Measurements from ENCODE around the gene ECPAS. TPM values are rescaled to one million over a fixed set of nuclear protein-coding genes. Genes with fewer than 3 reads are reported as not detected.
A peak's percentile ranks its signal among the peaks of the same experiment; 100 is the strongest.
"Not testable (repeated sequence)": the region's sequence is repeated elsewhere in the genome, so short reads cannot be mapped to it uniquely, and the experiment has no call there.

ECPAS gene
- total RNA-seq, 1 donor from 2014 or later: 117 TPM

GRCh38 chr9:111502506-111502905 lies 18.3 kb upstream of the ECPAS start:
- no peaks in the 10 kb centered on the region for H3K9me3 Mint-ChIP-seq (ENCODE audit: low read depth)
- peaks cover 3% of the 10 kb centered on the region for H3K27me3 Mint-ChIP-seq
- H3K36me3 Mint-ChIP-seq (ENCODE audit: insufficient read depth): no peaks in the 10 kb centered on the region
- no peaks in the 10 kb centered on the region for H3K4me1 Mint-ChIP-seq (ENCODE audit: low read depth)
- no peak for TF ChIP-seq CTCF (IDR thresholded peaks at IDR 0.05; ENCODE audit: unreplicated experiment)
- no peak overlapping the region for H3K27ac Mint-ChIP-seq
- H3K4me3 Mint-ChIP-seq (ENCODE audit: low read depth): no peak overlapping the region
- no peak for DNase-seq (ENCODE audit: low spot score, unreplicated experiment)

GRCh38 chr9:111501648-111502047 lies 17.5 kb upstream of the ECPAS start:
- TF ChIP-seq CTCF (IDR thresholded peaks at IDR 0.05; ENCODE audit: unreplicated experiment): no peak
- peaks cover 3% of the 10 kb centered on the region for H3K27me3 Mint-ChIP-seq
- H3K4me3 Mint-ChIP-seq (ENCODE audit: low read depth): no peak overlapping the region
- no peak overlapping the region for H3K27ac Mint-ChIP-seq
- no peaks in the 10 kb centered on the region for H3K9me3 Mint-ChIP-seq (ENCODE audit: low read depth)
- no peak for DNase-seq (ENCODE audit: low spot score, unreplicated experiment)
- no peaks in the 10 kb centered on the region for H3K4me1 Mint-ChIP-seq (ENCODE audit: low read depth)
- no peaks in the 10 kb centered on the region for H3K36me3 Mint-ChIP-seq (ENCODE audit: insufficient read depth)

GRCh38 chr9:111501005-111501562 lies 16.9 kb upstream of the ECPAS start:
- Mint-ChIP-seq H3K27me3 (peaks cover 3% of the 10 kb centered on the region), H3K9me3 (ENCODE audit: low read depth) (no peaks in the 10 kb centered on the region), H3K36me3 (ENCODE audit: insufficient read depth) (no peaks in the 10 kb centered on the region), H3K4me1 (ENCODE audit: low read depth) (no peaks in the 10 kb centered on the region), H3K4me3 (ENCODE audit: low read depth) (no peak overlapping the region), H3K27ac (no peak overlapping the region)
- no peak for DNase-seq (ENCODE audit: low spot score, unreplicated experiment)
- TF ChIP-seq CTCF (IDR thresholded peaks at IDR 0.05; ENCODE audit: unreplicated experiment): no peak

GRCh38 chr9:111497196-111497595 lies 13.0 kb upstream of the ECPAS start:
- DNase-seq (ENCODE audit: low spot score, unreplicated experiment); H3K9me3 Mint-ChIP-seq (ENCODE audit: low read depth); H3K27ac Mint-ChIP-seq; H3K4me1 Mint-ChIP-seq (ENCODE audit: low read depth); H3K4me3 Mint-ChIP-seq (ENCODE audit: low read depth); H3K27me3 Mint-ChIP-seq; H3K36me3 Mint-ChIP-seq (ENCODE audit: insufficient read depth): not testable (repeated sequence)

- TF ChIP-seq CTCF (IDR thresholded peaks at IDR 0.05; ENCODE audit: unreplicated experiment): no peak
- H3K36me3 Mint-ChIP-seq (ENCODE audit: insufficient read depth): no peaks in the 10 kb centered on the region
- H3K4me1 Mint-ChIP-seq (ENCODE audit: low read depth): peaks cover 12% of the 10 kb centered on the region
- H3K9me3 Mint-ChIP-seq (ENCODE audit: low read depth): no peaks in the 10 kb centered on the region
- H3K4me3 Mint-ChIP-seq (ENCODE audit: low read depth): peak overlapping the region; percentile 76
- no peak for DNase-seq (ENCODE audit: low spot score, unreplicated experiment)
- peaks cover 2% of the 10 kb centered on the region for H3K27me3 Mint-ChIP-seq
- peak overlapping the region; percentile 92 for H3K27ac Mint-ChIP-seq
Measured at GRCh38 chr9:111484572-111484894, 350 bp upstream of the ECPAS start.

- no peak overlapping the region for H3K4me3 Mint-ChIP-seq (ENCODE audit: low read depth)
- H3K36me3 Mint-ChIP-seq (ENCODE audit: insufficient read depth): no peaks in the 10 kb centered on the region
- H3K27me3 Mint-ChIP-seq: peaks cover 2% of the 10 kb centered on the region
- no peak for TF ChIP-seq CTCF (IDR thresholded peaks at IDR 0.05; ENCODE audit: unreplicated experiment)
- DNase-seq (ENCODE audit: low spot score, unreplicated experiment): no peak
- H3K9me3 Mint-ChIP-seq (ENCODE audit: low read depth): no peaks in the 10 kb centered on the region
- no peak overlapping the region for H3K27ac Mint-ChIP-seq
- peaks cover 12% of the 10 kb centered on the region for H3K4me1 Mint-ChIP-seq (ENCODE audit: low read depth)
Measured at GRCh38 chr9:111483439-111483857, 735 bp downstream of the ECPAS start.
